GM12872 (cell line): ENCODE measurements around the gene ZBTB46.

Experiments
- TF ChIP-seq, protein P1 (sequence below): IDR thresholded peaks from 3 replicates; pipeline ENCODE4 v1.5.1; 2011; ENCODE audit warnings: low read depth, mild to moderate bottlenecking, low read length, moderate library complexity; ENCODE audit not compliant: insufficient read depth

Gene ZBTB46

GRCh38 chr20:63708301-63709148, 122.5 kb downstream of the ZBTB46 start:
- TF ChIP-seq, protein P1, sequence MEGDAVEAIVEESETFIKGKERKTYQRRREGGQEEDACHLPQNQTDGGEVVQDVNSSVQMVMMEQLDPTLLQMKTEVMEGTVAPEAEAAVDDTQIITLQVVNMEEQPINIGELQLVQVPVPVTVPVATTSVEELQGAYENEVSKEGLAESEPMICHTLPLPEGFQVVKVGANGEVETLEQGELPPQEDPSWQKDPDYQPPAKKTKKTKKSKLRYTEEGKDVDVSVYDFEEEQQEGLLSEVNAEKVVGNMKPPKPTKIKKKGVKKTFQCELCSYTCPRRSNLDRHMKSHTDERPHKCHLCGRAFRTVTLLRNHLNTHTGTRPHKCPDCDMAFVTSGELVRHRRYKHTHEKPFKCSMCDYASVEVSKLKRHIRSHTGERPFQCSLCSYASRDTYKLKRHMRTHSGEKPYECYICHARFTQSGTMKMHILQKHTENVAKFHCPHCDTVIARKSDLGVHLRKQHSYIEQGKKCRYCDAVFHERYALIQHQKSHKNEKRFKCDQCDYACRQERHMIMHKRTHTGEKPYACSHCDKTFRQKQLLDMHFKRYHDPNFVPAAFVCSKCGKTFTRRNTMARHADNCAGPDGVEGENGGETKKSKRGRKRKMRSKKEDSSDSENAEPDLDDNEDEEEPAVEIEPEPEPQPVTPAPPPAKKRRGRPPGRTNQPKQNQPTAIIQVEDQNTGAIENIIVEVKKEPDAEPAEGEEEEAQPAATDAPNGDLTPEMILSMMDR, result no peak

DNA sequence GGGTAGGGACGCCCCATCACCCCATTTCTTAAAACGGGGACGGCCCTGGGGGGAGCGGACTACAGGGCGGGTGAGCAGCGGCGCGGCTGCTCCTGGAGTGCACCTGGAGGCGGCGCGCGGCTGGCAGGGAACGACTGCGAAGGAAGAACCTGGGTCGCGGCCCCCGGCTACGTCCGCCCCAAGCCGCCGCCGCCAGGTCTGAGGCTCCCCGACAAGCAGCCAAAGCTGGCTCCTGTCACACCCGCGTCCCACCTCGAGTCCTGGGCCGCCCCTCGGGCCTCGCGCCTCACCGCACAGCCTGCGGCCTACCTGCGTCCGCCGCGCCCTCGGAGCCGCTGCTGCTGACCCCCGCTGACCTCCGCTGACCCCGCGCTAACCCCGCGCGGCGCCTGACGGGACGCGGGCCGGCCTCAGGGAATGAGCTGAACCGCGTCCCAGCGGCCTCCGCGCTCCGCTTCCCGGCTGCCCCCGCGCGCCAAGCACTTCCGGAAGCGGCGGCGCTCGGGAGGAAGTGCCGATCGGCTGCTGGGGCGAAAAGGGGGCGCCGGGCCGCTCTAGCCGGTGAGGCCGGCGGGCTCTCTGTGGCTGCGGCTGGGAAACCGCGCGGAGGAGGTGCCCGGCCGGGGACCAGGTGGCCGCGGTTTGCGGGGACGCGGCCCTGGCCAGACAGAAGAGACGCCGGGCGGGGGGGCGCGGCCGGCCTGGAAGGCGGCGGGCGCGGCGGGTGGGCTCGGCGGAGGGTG, 123.3 kb downstream of the ZBTB46 start, which contains the start of the genes ARFRP1 and ZGPAT:
Gene ARFRP1, minus strand, starts transcription at position 419 of the 743 bp plus-strand sequence. CDS start 885 bp downstream, outside the sequence.
Gene ZGPAT, plus strand, starts transcription at position 482 of the 743 bp plus-strand sequence. CDS start 542 bp downstream, outside the sequence.
- TF ChIP-seq, protein P1, result no peak

GRCh38 chr20:63706852-63707557, 124.1 kb downstream of the ZBTB46 start:
- TF ChIP-seq, protein P1, result peak; percentile 88

DNA sequence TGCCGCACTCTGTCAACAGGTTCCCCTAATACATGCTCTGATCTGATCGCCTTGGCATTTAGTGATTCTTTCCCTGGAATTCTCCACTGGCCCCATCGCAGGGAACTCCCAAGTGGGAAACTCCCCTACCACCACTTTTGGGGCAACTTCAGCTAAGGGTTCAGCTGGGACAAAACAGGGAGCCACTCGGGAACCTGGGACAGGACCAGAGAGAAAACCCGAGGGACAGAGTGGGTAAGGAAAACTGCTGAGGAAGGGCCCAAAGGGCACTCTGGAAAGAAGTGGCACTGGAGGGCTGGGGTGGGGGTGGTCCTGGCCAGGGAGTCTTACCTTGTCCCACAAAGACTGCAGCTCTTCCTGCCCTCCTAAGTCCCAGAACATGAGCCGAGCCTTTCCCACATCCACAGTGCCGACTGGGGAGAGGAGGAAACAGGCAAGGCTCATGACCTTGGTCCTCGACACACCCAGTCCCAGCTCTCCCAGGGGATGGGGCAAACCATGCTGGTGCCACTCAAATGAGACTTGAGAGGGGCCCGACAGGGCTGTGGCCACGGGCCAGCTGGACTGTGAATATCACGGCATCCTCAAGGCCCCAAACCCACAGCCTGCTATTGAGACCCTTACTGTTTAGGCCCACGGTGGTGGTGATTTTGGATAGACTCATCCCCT, 124.9 kb downstream of the ZBTB46 start:
- TF ChIP-seq, protein P1, result no peak

DNA sequence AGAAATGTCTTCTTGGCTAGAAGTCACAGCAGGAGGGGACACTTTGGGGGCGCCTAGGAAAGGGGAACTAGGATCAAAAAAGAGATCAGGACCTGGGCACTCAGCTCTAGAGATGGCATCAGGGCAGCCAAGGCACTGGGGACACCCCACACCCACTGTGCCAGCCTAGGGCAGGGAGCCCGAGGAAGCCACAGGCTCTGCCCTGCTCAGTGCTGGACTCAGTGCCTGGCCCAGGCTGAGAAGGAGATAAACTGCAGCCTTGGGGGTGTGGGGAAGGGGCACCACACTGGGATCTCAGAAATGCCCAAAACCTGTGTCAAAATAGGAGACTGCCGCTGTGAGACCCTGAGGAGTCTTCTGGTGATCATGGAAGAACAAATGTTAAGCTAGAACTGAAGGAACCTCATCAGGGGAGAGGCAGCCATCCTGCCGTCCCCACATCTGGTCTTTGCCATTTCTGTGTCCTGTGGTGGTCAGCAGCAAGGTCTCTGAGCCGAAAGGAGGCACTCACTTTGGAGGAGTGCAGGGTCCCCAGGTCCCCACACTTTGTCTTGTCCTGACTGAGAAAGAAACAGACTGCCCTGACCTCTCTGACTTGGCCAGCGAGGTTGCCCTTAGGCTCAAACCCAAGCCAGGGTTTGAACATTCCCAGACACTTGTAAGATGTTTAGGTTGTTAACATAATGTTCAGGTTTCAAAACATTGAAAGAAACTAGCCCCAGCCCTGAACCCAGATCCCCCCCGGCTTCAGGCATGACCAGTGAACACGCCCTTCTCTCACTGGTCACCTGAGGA, 125.6 kb downstream of the ZBTB46 start:
- TF ChIP-seq, protein P1, result no peak

- TF ChIP-seq, protein P1, result no peak
Measured at GRCh38 chr20:63704749-63705117, 126.3 kb downstream of the ZBTB46 start.
